Rectal smooth muscle tissue (tissue), 1 donor: Measurements from ENCODE around the gene GPRC5C.
A peak's percentile ranks its signal among the peaks of the same experiment; 100 is the strongest.

Experiments used
- H3K27ac ChIP-seq: one replicate; pipeline ENCODE4 v1.7.0; 2013; ENCODE audit warnings: low read depth, low read length, inconsistent platforms
- H3K27me3 ChIP-seq: one replicate; pipeline ENCODE4 v1.7.0; 2013; ENCODE audit warnings: low read length; ENCODE audit not compliant: control insufficient read depth, insufficient read depth
- H3K36me3 ChIP-seq: one replicate; pipeline ENCODE4 v1.7.0; 2013; ENCODE audit warnings: low read length; ENCODE audit not compliant: control insufficient read depth, insufficient read depth
- H3K4me1 ChIP-seq: one replicate; pipeline ENCODE4 v1.7.0; 2013; ENCODE audit warnings: low read length; ENCODE audit not compliant: control insufficient read depth, insufficient read depth
- H3K4me3 ChIP-seq: one replicate; pipeline ENCODE4 v1.7.0; 2013; ENCODE audit warnings: low read length
- H3K9ac ChIP-seq: one replicate; pipeline ENCODE4 v1.7.0; 2013; ENCODE audit warnings: low read length

GPRC5C gene

GRCh38 chr17:74451557-74451956 lies 19.7 kb downstream of the GPRC5C start:
- no peak overlapping the region for H3K9ac ChIP-seq
- H3K27ac ChIP-seq: no peak overlapping the region
- no peak overlapping the region for H3K4me3 ChIP-seq
- H3K4me1 ChIP-seq: peaks cover 13% of the 10 kb centered on the region
- H3K27me3 ChIP-seq: no peaks in the 10 kb centered on the region
- H3K36me3 ChIP-seq: no peaks in the 10 kb centered on the region

GRCh38 chr17:74452033-74452840 lies 20.3 kb downstream of the GPRC5C start:
- no peaks in the 10 kb centered on the region for H3K36me3 ChIP-seq
- no peaks in the 10 kb centered on the region for H3K27me3 ChIP-seq
- H3K4me3 ChIP-seq: no peak overlapping the region
- no peak overlapping the region for H3K9ac ChIP-seq
- H3K27ac ChIP-seq: no peak overlapping the region
- H3K4me1 ChIP-seq: peaks cover 13% of the 10 kb centered on the region

GRCh38 chr17:74452841-74453661 lies 21.2 kb downstream of the GPRC5C start:
- Histone ChIP-seq H3K36me3 (no peaks in the 10 kb centered on the region), H3K9ac (no peak overlapping the region), H3K27me3 (no peaks in the 10 kb centered on the region), H3K27ac (no peak overlapping the region), H3K4me3 (peak overlapping the region; percentile 50), H3K4me1 (peaks cover 13% of the 10 kb centered on the region)

GRCh38 chr17:74453665-74454196 lies 21.8 kb downstream of the GPRC5C start:
- peak overlapping the region; percentile 50 for H3K4me3 ChIP-seq
- no peaks in the 10 kb centered on the region for H3K27me3 ChIP-seq
- H3K27ac ChIP-seq: no peak overlapping the region
- H3K36me3 ChIP-seq: no peaks in the 10 kb centered on the region
- H3K4me1 ChIP-seq: peaks cover 13% of the 10 kb centered on the region
- no peak overlapping the region for H3K9ac ChIP-seq

- Histone ChIP-seq H3K9ac (peak overlapping the region; percentile 69), H3K36me3 (no peaks in the 10 kb centered on the region), H3K4me1 (peaks cover 13% of the 10 kb centered on the region), H3K27me3 (no peaks in the 10 kb centered on the region), H3K4me3 (peak overlapping the region; percentile 63), H3K27ac (peak overlapping the region; percentile 72)
Measured at GRCh38 chr17:74454197-74455024, 22.5 kb downstream of the GPRC5C start.

- H3K27ac ChIP-seq: no peak overlapping the region
- H3K4me1 ChIP-seq: peaks cover 13% of the 10 kb centered on the region
- no peak overlapping the region for H3K4me3 ChIP-seq
- H3K27me3 ChIP-seq: no peaks in the 10 kb centered on the region
- no peak overlapping the region for H3K9ac ChIP-seq
- no peaks in the 10 kb centered on the region for H3K36me3 ChIP-seq
Measured at GRCh38 chr17:74455025-74455545, 23.2 kb downstream of the GPRC5C start.

- peaks cover 13% of the 10 kb centered on the region for H3K4me1 ChIP-seq
Measured at GRCh38 chr17:74455821-74456220, 23.9 kb downstream of the GPRC5C start.

GRCh38 chr17:74457146-74457819 lies 25.4 kb downstream of the GPRC5C start:
- no peak overlapping the region for H3K27ac ChIP-seq
- H3K4me3 ChIP-seq: no peak overlapping the region
- H3K9ac ChIP-seq: no peak overlapping the region
- H3K27me3 ChIP-seq: no peaks in the 10 kb centered on the region
- H3K36me3 ChIP-seq: no peaks in the 10 kb centered on the region
- peaks cover 13% of the 10 kb centered on the region for H3K4me1 ChIP-seq

More at GRCh38 chr17:74455821-74456220, 23.9 kb downstream of the GPRC5C start:
- Histone ChIP-seq H3K27me3 (no peaks in the 10 kb centered on the region), H3K27ac (no peak overlapping the region), H3K36me3 (no peaks in the 10 kb centered on the region), H3K4me3 (no peak overlapping the region), H3K9ac (no peak overlapping the region)

- Histone ChIP-seq H3K36me3 (no peaks in the 10 kb centered on the region), H3K4me3 (no peak overlapping the region), H3K27me3 (no peaks in the 10 kb centered on the region), H3K9ac (no peak overlapping the region), H3K27ac (no peak overlapping the region), H3K4me1 (peaks cover 13% of the 10 kb centered on the region)
Measured at GRCh38 chr17:74457820-74458166, 25.9 kb downstream of the GPRC5C start.

- peaks cover 8% of the 10 kb centered on the region for H3K4me1 ChIP-seq
- no peaks in the 10 kb centered on the region for H3K36me3 ChIP-seq
- no peak overlapping the region for H3K4me3 ChIP-seq
- no peaks in the 10 kb centered on the region for H3K27me3 ChIP-seq
- no peak overlapping the region for H3K9ac ChIP-seq
- no peak overlapping the region for H3K27ac ChIP-seq
Measured at GRCh38 chr17:74458835-74459234, 26.9 kb downstream of the GPRC5C start.

GRCh38 chr17:74459622-74460021 lies 27.7 kb downstream of the GPRC5C start:
- Histone ChIP-seq H3K36me3 (no peaks in the 10 kb centered on the region), H3K27me3 (no peaks in the 10 kb centered on the region), H3K9ac (no peak overlapping the region), H3K27ac (no peak overlapping the region), H3K4me3 (no peak overlapping the region), H3K4me1 (peaks cover 4% of the 10 kb centered on the region)
